Stimulated activated CD4-positive, alpha-beta T cell treated with anti-CD3 and anti-CD28 coated beads, Interleukin-1b, Interleukin-23, amount 100 ng/mL, for 24 hours (primary cell): ENCODE data around the gene ZFAND6.

ENCODE experiments used
- DNase-seq, 4 experiments: peaks; one replicate each; pipeline ENCODE4 v3.0.0-alpha.2; 2020; ENCODE audit warnings: low read depth in 4 of 4, low spot score in 1 of 4

Gene ZFAND6

GRCh38 chr15:80049046-80049445, 10.4 kb upstream of the ZFAND6 start:
- DNase-seq, result no peak

GRCh38 chr15:80052597-80053304, 6.7 kb upstream of the ZFAND6 start:
- no peak for DNase-seq

- DNase-seq, result no peak
These were observed 3.5 kb upstream of the ZFAND6 start for GRCh38 chr15:80055933-80056332.

GRCh38 chr15:80058044-80058443, 1.4 kb upstream of the ZFAND6 start:
- DNase-seq, result no peak

GRCh38 chr15:80059786-80060355, 395 bp downstream of the ZFAND6 start:
- DNase-seq, result peak in 3 of 4 experiments; percentile 34 to 66 (median 59)

- DNase-seq, result peak in 2 of 4 experiments; percentile 11 to 13
These were observed 1.0 kb downstream of the ZFAND6 start for GRCh38 chr15:80060356-80061006.

GRCh38 chr15:80061582-80061981, 2.1 kb downstream of the ZFAND6 start:
- no peak for DNase-seq

GRCh38 chr15:80066912-80067311, 7.4 kb downstream of the ZFAND6 start:
- DNase-seq, result no peak

GRCh38 chr15:80068578-80068977, 9.1 kb downstream of the ZFAND6 start:
- DNase-seq, result no peak

- DNase-seq, result no peak
These were observed 11.4 kb downstream of the ZFAND6 start for GRCh38 chr15:80070840-80071239.

- DNase-seq, result no peak
These were observed 12.2 kb downstream of the ZFAND6 start for GRCh38 chr15:80071652-80072051.

GRCh38 chr15:80072285-80072994, 13.0 kb downstream of the ZFAND6 start:
- DNase-seq, result no peak

- DNase-seq, result no peak
These were observed 13.7 kb downstream of the ZFAND6 start for GRCh38 chr15:80073197-80073596.

- no peak for DNase-seq
These were observed 17.1 kb downstream of the ZFAND6 start for GRCh38 chr15:80076321-80077318.

GRCh38 chr15:80081390-80081789, 21.9 kb downstream of the ZFAND6 start:
- no peak for DNase-seq

- no peak for DNase-seq
These were observed 27.6 kb downstream of the ZFAND6 start for GRCh38 chr15:80087104-80087503.

- no peak for DNase-seq
These were observed 30.6 kb downstream of the ZFAND6 start for GRCh38 chr15:80090041-80090440.

- no peak for DNase-seq
These were observed 31.5 kb downstream of the ZFAND6 start for GRCh38 chr15:80090879-80091503.

GRCh38 chr15:80093854-80094418, 34.5 kb downstream of the ZFAND6 start:
- peak in 2 of 4 experiments; percentile 0 to 5 for DNase-seq

GRCh38 chr15:80095511-80095910, 36.0 kb downstream of the ZFAND6 start:
- no peak for DNase-seq
